Psoas muscle (tissue), 7 donors: ENCODE data around the gene MARCHF10. TPM values are rescaled to one million over a fixed set of nuclear protein-coding genes. Genes with fewer than 3 reads are reported as not detected.

Source experiments
- polyA plus RNA-seq, 3 donors: library from polyadenylated mRNA; stranded (reverse); fragments of 200-250 nt; gene quantifications; one replicate each; pipeline ENCODE4 v1.2.3, GENCODE V29; 2013
- total RNA-seq, 4 donors: library from RNA; stranded (reverse); fragmentation: NEBNext Ultra II Directional in 2 of 4; extraction: Animal tissue kit (Norgen Biotek cat#: 25700) in 2 of 4; gene quantifications; one replicate each; pipeline versions ENCODE4 v1.2.1 to v1.2.4, GENCODE V29; 2021 to 2023
- donor health status: healthy with polysubstance abuse.
- donor health status: DM: no; HTN: no; CAD: no; lungs with moderate emphysema.
- donor health status: Bipolar disorder and iron deficiency.
- donor health status: healthy.
- donor health status: DM: no; HTN: no; CAD: no.
- donor health status: DM: no; HTN: no; CAD: no.
- donor health status: DM: yes; HTN: yes; CAD: no.

The MARCHF10 gene
- total and polyA plus RNA-seq, 7 donors = 0.01 TPM; not detected in 6

Other genes starting within 250 kb of the MARCHF10 start
- gene MRC2, start 180.6 kb downstream of the MARCHF10 start, total RNA-seq = 10 to 100 TPM in 2 of 4 donors, 1 to 10 TPM in 2; 4.6 to 17.5 (median 8.5) TPM
- gene MRC2, start 180.6 kb downstream of the MARCHF10 start, polyA plus RNA-seq = 1 to 10 TPM; 3.5 to 5.9 (median 3.6) TPM
- 10 to 100 TPM in 2 of 4 donors, 1 to 10 TPM in 2; 6.1 to 12.4 (median 9.6) TPM for gene TANC2, start 157.9 kb upstream of the MARCHF10 start, total RNA-seq
- 1 to 10 TPM; 1.2 to 4.9 (median 1.8) TPM for gene TANC2, start 157.9 kb upstream of the MARCHF10 start, polyA plus RNA-seq